H1 (cell line): ENCODE results near the gene EIF4E1B. TPM values are rescaled to one million over a fixed set of nuclear protein-coding genes. Genes with fewer than 3 reads are reported as not detected.

Experiments
- CBX8 ChIP-seq: fragments of 300-800, 300-1000 bp; sonication (generic); IDR thresholded peaks from 2 replicates; pipeline ENCODE4 v1.7.1; 2016; ENCODE audit warnings: low read depth, low read length, borderline replicate concordance
- CTBP2 ChIP-seq: IDR thresholded peaks from 2 replicates; pipeline ENCODE4 v1.7.0; 2011; ENCODE audit warnings: borderline replicate concordance, mild to moderate bottlenecking, moderate library complexity, mixed read lengths, low read length; ENCODE audit not compliant: insufficient read depth, insufficient read length
- GABPA ChIP-seq: IDR thresholded peaks from 2 replicates; pipeline ENCODE4 v1.6.1; 2011; ENCODE audit warnings: mild to moderate bottlenecking, low read length, moderate library complexity, borderline replicate concordance; ENCODE audit not compliant: insufficient read depth
- KDM4A ChIP-seq: IDR thresholded peaks from one replicate; pipeline ENCODE4 v1.7.1; 2012; ENCODE audit warnings: low read depth, mild to moderate bottlenecking, moderate library complexity, low read length, inconsistent platforms; ENCODE audit not compliant: severe bottlenecking
- RAD21 ChIP-seq, 2 experiments: IDR thresholded peaks in 1 of 2; conservative IDR thresholded peaks in 1 of 2; 2 replicates each; pipeline ENCODE4 v1.6.1; 2011; ENCODE audit warnings: low read depth in 2 of 2, low read length in 2 of 2, improper control_type of control experiment in 1 of 2, inconsistent platforms in 1 of 2, mild to moderate bottlenecking in 1 of 2, moderate library complexity in 1 of 2
- RBBP5 ChIP-seq: IDR thresholded peaks from 2 replicates; pipeline ENCODE4 v1.7.1; 2012; ENCODE audit warnings: low read depth, mild to moderate bottlenecking, inconsistent platforms, low read length, moderate library complexity, borderline replicate concordance
- YY1 ChIP-seq: IDR thresholded peaks from 2 replicates; pipeline ENCODE4 v1.6.1; 2011; ENCODE audit warnings: low read depth, mild to moderate bottlenecking, low read length
- polyA plus RNA-seq, 7 experiments: library from polyadenylated mRNA; depleted of rRNA in 3 of 7; stranded (reverse) in 5 of 7; unstranded in 2 of 7; fragments of >200 nt in 5 of 7; fragments of 200-250 nt in 2 of 7; gene quantifications; 1 replicate in 5 of 7; 2 replicates in 1 of 7; 4 replicates in 1 of 7; pipeline versions ENCODE4 v1.2.1 to v1.2.3, GENCODE V29; 2011 to 2013; ENCODE audit warnings: missing spikeins in 2 of 7, mixed read lengths in 2 of 7
- total RNA-seq: library from RNA; stranded (reverse); fragmentation: NEBNext Ultra II Directional; extraction: Animal tissue kit (Norgen Biotek cat#: 25700); gene quantifications from 2 replicates; pipeline ENCODE4 v1.2.1, GENCODE V29; 2021
- TF ChIP-seq, protein P1 (sequence below), 3 experiments: IDR thresholded peaks; 1 replicate in 2 of 3; 2 replicates in 1 of 3; pipeline versions ENCODE4 v1.5.1 to v1.6.1; 2011; ENCODE audit warnings: low read length in 3 of 3, mild to moderate bottlenecking in 3 of 3, inconsistent platforms in 2 of 3, low read depth in 1 of 3, moderate library complexity in 1 of 3; ENCODE audit not compliant: insufficient read depth in 1 of 3; ENCODE audit errors: control extremely low read depth in 1 of 3
- TF ChIP-seq, protein P2 (sequence below): IDR thresholded peaks from 2 replicates; pipeline ENCODE4 v1.6.1; 2012; ENCODE audit warnings: inconsistent platforms

The EIF4E1B gene
- total and polyA plus RNA-seq, 2 of the 8 experiments (the other 6 are each of a cell fraction or from before 2014, with no cell fraction given): 0.97 to 1.3 TPM

DNA sequence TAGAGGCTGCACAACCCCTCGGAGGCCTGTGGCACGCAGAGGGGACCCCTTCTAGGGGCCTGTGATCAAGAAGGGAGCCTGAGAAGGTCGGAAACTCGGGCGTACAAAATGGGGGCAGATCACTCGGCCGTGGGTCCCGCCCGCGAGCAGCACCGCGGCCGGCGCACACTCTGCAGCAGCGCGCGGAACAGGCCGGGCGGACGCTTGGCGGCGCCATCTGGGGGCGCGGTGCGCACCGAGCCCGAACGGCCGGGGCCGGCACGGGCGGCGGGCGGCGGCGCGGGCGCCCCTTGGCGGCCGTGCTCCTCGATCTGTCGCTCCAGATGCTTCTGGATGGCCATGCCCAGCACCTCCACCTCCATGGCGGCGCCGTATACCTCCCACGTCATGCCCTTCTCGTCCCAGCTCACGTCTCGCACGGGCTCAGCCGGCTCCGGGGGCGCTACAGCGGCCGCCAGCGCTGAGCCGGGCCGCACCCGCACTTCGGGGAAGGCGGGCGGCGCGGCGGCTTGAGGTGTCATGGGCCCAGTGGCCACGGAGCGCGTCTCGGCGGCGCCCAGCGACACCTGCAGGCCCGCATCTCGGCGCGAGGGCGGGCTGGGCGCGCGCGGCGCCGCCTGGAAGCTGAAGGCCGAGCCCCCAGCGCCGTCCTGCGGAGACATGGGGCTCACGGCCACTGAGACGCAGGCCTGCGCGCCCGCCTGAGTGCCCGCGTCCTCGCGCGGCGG is 33.6 kb upstream of the EIF4E1B start (continued):
- TF ChIP-seq, protein P1, sequence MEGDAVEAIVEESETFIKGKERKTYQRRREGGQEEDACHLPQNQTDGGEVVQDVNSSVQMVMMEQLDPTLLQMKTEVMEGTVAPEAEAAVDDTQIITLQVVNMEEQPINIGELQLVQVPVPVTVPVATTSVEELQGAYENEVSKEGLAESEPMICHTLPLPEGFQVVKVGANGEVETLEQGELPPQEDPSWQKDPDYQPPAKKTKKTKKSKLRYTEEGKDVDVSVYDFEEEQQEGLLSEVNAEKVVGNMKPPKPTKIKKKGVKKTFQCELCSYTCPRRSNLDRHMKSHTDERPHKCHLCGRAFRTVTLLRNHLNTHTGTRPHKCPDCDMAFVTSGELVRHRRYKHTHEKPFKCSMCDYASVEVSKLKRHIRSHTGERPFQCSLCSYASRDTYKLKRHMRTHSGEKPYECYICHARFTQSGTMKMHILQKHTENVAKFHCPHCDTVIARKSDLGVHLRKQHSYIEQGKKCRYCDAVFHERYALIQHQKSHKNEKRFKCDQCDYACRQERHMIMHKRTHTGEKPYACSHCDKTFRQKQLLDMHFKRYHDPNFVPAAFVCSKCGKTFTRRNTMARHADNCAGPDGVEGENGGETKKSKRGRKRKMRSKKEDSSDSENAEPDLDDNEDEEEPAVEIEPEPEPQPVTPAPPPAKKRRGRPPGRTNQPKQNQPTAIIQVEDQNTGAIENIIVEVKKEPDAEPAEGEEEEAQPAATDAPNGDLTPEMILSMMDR (IDR thresholded peaks at IDR 0.05; ENCODE audit: control extremely low read depth in 1 of 3, insufficient read depth in 1 of 3, low read depth in 1 of 3, low read length in 3 of 3): peak in 2 of 3 experiments; percentile 54 to 75; a peak in 3 of 4 replicates
- TF ChIP-seq RBBP5: no peak
- TF ChIP-seq GABPA: peak; percentile 72
- peak; percentile 66 for TF ChIP-seq YY1
- peak; percentile 62 for TF ChIP-seq KDM4A
- peak; percentile 29 for TF ChIP-seq CTBP2
- no peak for TF ChIP-seq CBX8
- TF ChIP-seq, protein P2, sequence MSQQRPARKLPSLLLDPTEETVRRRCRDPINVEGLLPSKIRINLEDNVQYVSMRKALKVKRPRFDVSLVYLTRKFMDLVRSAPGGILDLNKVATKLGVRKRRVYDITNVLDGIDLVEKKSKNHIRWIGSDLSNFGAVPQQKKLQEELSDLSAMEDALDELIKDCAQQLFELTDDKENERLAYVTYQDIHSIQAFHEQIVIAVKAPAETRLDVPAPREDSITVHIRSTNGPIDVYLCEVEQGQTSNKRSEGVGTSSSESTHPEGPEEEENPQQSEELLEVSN: peak; percentile 80; the same call in 1 of the 2 replicates
- peak in 1 of 2 experiments; percentile 33; a peak in 3 of 4 replicates for TF ChIP-seq RAD21 (IDR thresholded peaks at IDR 0.05 in 1 of 2, conservative IDR thresholded peaks at IDR 0.05 in 1 of 2; ENCODE audit: low read depth in 2 of 2, low read length in 2 of 2)
- TF ChIP-seq, all 59 proteins: peak for 13
